Measurements from ENCODE around the gene SETD4.

DNA sequence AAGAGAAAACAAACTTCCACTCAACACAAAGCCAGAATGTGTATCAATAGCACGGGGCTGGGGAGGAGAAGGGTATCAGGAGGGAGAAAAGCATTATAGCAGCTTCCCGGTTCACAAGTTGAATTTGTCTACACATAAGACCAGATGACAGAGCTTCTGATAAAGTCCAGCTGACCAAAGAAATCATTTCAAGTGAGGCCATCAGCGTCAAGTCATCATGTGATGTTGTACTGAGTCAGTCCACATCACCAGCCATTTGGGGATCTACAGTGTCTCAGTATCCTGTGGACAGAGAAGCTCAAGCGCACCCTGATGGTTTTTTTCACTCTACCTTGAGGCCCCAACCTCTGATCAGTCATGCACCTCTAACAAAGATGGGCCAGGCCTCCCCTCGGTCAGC, 33.0 kb downstream of the SETD4 start:
- TF ChIP-seq, protein P1, sequence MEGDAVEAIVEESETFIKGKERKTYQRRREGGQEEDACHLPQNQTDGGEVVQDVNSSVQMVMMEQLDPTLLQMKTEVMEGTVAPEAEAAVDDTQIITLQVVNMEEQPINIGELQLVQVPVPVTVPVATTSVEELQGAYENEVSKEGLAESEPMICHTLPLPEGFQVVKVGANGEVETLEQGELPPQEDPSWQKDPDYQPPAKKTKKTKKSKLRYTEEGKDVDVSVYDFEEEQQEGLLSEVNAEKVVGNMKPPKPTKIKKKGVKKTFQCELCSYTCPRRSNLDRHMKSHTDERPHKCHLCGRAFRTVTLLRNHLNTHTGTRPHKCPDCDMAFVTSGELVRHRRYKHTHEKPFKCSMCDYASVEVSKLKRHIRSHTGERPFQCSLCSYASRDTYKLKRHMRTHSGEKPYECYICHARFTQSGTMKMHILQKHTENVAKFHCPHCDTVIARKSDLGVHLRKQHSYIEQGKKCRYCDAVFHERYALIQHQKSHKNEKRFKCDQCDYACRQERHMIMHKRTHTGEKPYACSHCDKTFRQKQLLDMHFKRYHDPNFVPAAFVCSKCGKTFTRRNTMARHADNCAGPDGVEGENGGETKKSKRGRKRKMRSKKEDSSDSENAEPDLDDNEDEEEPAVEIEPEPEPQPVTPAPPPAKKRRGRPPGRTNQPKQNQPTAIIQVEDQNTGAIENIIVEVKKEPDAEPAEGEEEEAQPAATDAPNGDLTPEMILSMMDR (conservative IDR thresholded peaks at IDR 0.05; ENCODE audit: low read length), result no peak
- no peak for TF ChIP-seq EZH2phosphoT487 (IDR thresholded peaks at IDR 0.05; ENCODE audit: borderline replicate concordance)
